HCT116 (cell line): ENCODE results near the gene NDOR1.

ENCODE experiments used
- CTCF ChIP-seq, 3 experiments: fragments of 200-600 bp in 1 of 3; sonication (generic) in 1 of 3; IDR thresholded peaks in 2 of 3; conservative IDR thresholded peaks in 1 of 3; 2 replicates each; pipeline ENCODE4 v1.5.1; 2012 to 2017; ENCODE audit warnings: low read depth in 2 of 3, low read length in 2 of 3, antibody characterized with exemption in 1 of 3, borderline replicate concordance in 1 of 3, control low read depth in 1 of 3, mild to moderate bottlenecking in 1 of 3, mixed read lengths in 1 of 3, mixed run types in 1 of 3, moderate library complexity in 1 of 3; ENCODE audit not compliant: insufficient read depth in 1 of 3
- EGR1 ChIP-seq: IDR thresholded peaks from 2 replicates; pipeline ENCODE4 v1.6.1; 2012; ENCODE audit warnings: low read depth
- EZH2 ChIP-seq: fragments of 200-600 bp; sonication (generic); IDR thresholded peaks from 2 replicates; pipeline ENCODE4 v1.6.1; 2017; ENCODE audit warnings: antibody characterized with exemption, mixed run types
- TCF7L2 ChIP-seq: IDR thresholded peaks from 2 replicates; pipeline ENCODE4 v1.7.0; 2011; ENCODE audit warnings: borderline replicate concordance, inconsistent platforms; ENCODE audit not compliant: insufficient read depth, insufficient read length; ENCODE audit errors: extremely low read depth
- ZFX ChIP-seq: fragments of 450-650 bp; IDR thresholded peaks from 2 replicates; pipeline ENCODE4 v1.6.1; 2017
- TF ChIP-seq, protein P1 (sequence below): IDR thresholded peaks from 2 replicates; pipeline ENCODE4 v1.6.1; 2012; ENCODE audit warnings: low read depth

- no peak for TF ChIP-seq TCF7L2
- no peak for TF ChIP-seq EZH2
- no peak for TF ChIP-seq CTCF (IDR thresholded peaks at IDR 0.05 in 2 of 3, conservative IDR thresholded peaks at IDR 0.05 in 1 of 3; ENCODE audit: borderline replicate concordance in 1 of 3, insufficient read depth in 1 of 3, low read depth in 2 of 3, low read length in 2 of 3)
- no peak for TF ChIP-seq EGR1
- TF ChIP-seq, protein P1, sequence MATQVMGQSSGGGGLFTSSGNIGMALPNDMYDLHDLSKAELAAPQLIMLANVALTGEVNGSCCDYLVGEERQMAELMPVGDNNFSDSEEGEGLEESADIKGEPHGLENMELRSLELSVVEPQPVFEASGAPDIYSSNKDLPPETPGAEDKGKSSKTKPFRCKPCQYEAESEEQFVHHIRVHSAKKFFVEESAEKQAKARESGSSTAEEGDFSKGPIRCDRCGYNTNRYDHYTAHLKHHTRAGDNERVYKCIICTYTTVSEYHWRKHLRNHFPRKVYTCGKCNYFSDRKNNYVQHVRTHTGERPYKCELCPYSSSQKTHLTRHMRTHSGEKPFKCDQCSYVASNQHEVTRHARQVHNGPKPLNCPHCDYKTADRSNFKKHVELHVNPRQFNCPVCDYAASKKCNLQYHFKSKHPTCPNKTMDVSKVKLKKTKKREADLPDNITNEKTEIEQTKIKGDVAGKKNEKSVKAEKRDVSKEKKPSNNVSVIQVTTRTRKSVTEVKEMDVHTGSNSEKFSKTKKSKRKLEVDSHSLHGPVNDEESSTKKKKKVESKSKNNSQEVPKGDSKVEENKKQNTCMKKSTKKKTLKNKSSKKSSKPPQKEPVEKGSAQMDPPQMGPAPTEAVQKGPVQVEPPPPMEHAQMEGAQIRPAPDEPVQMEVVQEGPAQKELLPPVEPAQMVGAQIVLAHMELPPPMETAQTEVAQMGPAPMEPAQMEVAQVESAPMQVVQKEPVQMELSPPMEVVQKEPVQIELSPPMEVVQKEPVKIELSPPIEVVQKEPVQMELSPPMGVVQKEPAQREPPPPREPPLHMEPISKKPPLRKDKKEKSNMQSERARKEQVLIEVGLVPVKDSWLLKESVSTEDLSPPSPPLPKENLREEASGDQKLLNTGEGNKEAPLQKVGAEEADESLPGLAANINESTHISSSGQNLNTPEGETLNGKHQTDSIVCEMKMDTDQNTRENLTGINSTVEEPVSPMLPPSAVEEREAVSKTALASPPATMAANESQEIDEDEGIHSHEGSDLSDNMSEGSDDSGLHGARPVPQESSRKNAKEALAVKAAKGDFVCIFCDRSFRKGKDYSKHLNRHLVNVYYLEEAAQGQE = no peak
- no peak for TF ChIP-seq ZFX
Measured at GRCh38 chr9:137174722-137175293, 30.7 kb upstream of the NDOR1 start.
